OCI-LY1 (cell line): Measurements from ENCODE around the gene GNB5.

Experiments used
- H2AFZ ChIP-seq: fragments of 200-600 bp; sonication (generic), shearing (Covaris generic); 2 replicates; pipeline ENCODE4 v1.6.0; 2014; ENCODE audit warnings: antibody characterized with exemption, mild to moderate bottlenecking, low read length
- H3F3A ChIP-seq: fragments of 200-600 bp; sonication (generic), shearing (Covaris generic); 2 replicates; pipeline ENCODE4 v1.6.0; 2014; ENCODE audit warnings: mild to moderate bottlenecking, antibody characterized with exemption, low read length, moderate library complexity; ENCODE audit not compliant: insufficient read depth
- H3K27ac ChIP-seq: fragments of 200-600 bp; sonication (generic); 2 replicates; pipeline ENCODE4 v1.5.1; 2014; ENCODE audit warnings: low read length, mixed run types, mild to moderate bottlenecking, low read depth; ENCODE audit not compliant: poor library complexity, severe bottlenecking
- H3K27me3 ChIP-seq: fragments of 200-600 bp; sonication (generic); 2 replicates; pipeline ENCODE4 v1.6.0; 2014; ENCODE audit warnings: antibody characterized with exemption, mild to moderate bottlenecking, low read length, moderate library complexity; ENCODE audit not compliant: insufficient read depth
- H3K36me3 ChIP-seq: fragments of 200-600 bp; sonication (generic); 2 replicates; pipeline ENCODE4 v1.6.1; 2014; ENCODE audit warnings: mild to moderate bottlenecking, antibody characterized with exemption, low read length, moderate library complexity, mixed read lengths; ENCODE audit not compliant: insufficient read depth
- H3K4me1 ChIP-seq: fragments of 200-600 bp; sonication (generic); 2 replicates; pipeline ENCODE4 v1.5.1; 2014; ENCODE audit warnings: mild to moderate bottlenecking, low read length, moderate library complexity; ENCODE audit not compliant: insufficient read depth, severe bottlenecking
- H3K4me2 ChIP-seq: fragments of 200-600 bp; sonication (generic), shearing (Covaris generic); 2 replicates; pipeline ENCODE4 v1.6.1; 2014; ENCODE audit warnings: low read length
- H3K4me3 ChIP-seq: fragments of 200-600 bp; sonication (generic); 2 replicates; pipeline ENCODE4 v1.5.1; 2014; ENCODE audit warnings: low read length, low read depth, mild to moderate bottlenecking, mixed read lengths; ENCODE audit not compliant: poor library complexity, severe bottlenecking
- H3K79me2 ChIP-seq: fragments of 200-600 bp; shearing (Covaris generic); 2 replicates; pipeline ENCODE4 v1.6.1; 2016; ENCODE audit warnings: mixed run types, low read length, mixed read lengths; ENCODE audit not compliant: insufficient read depth
- H3K9ac ChIP-seq: fragments of 200-600 bp; sonication (generic), shearing (Covaris generic); 2 replicates; pipeline ENCODE4 v1.6.1; 2014; ENCODE audit warnings: mild to moderate bottlenecking, low read length, mixed read lengths
- H3K9me2 ChIP-seq: fragments of 200-600 bp; sonication (generic), shearing (Covaris generic); 2 replicates; pipeline ENCODE4 v1.6.1; 2014; ENCODE audit warnings: low read depth, mild to moderate bottlenecking, low read length, mixed read lengths
- H3K9me3 ChIP-seq: fragments of 200-600 bp; shearing (Covaris generic); 2 replicates; pipeline ENCODE4 v1.6.1; 2014; ENCODE audit warnings: low read length, mixed read lengths
- H4K20me1 ChIP-seq: fragments of 200-600 bp; sonication (generic), shearing (Covaris generic); 2 replicates; pipeline ENCODE4 v1.6.0; 2016; ENCODE audit warnings: mild to moderate bottlenecking, low read length; ENCODE audit not compliant: insufficient read depth
- CTCF ChIP-seq: fragments of 200-600 bp; sonication (generic), shearing (Covaris generic); IDR thresholded peaks from 2 replicates; pipeline ENCODE4 v1.5.1; 2017; ENCODE audit warnings: mild to moderate bottlenecking, antibody characterized with exemption, low read length, moderate library complexity, mixed read lengths
- EZH2 ChIP-seq: fragments of 200-600 bp; sonication (generic), shearing (Covaris generic); IDR thresholded peaks from 2 replicates; pipeline ENCODE4 v1.8.0; 2017; ENCODE audit warnings: borderline replicate concordance, mixed run types, mild to moderate bottlenecking, antibody characterized with exemption, low read length, moderate library complexity, mixed read lengths

The GNB5 gene

GRCh38 chr15:52107238-52107637, 84.0 kb downstream of the GNB5 start:
- Histone ChIP-seq H3K4me1 (peaks cover 7% of the 10 kb centered on the region), H3F3A (no peaks in the 10 kb centered on the region), H3K9ac (no peak overlapping the region), H3K4me2 (no peak overlapping the region), H3K27me3 (no peaks in the 10 kb centered on the region), H3K4me3 (no peak overlapping the region), H3K9me2 (no peaks in the 10 kb centered on the region), H3K27ac (no peak overlapping the region), H2AFZ (no peak overlapping the region), H4K20me1 (no peaks in the 10 kb centered on the region), H3K79me2 (no peaks in the 10 kb centered on the region), H3K36me3 (no peaks in the 10 kb centered on the region), H3K9me3 (no peaks in the 10 kb centered on the region)
- TF ChIP-seq EZH2 (no peak), CTCF (no peak)

GRCh38 chr15:52106641-52107040, 84.6 kb downstream of the GNB5 start:
- Histone ChIP-seq H3F3A (no peaks in the 10 kb centered on the region), H3K9me2 (no peaks in the 10 kb centered on the region), H3K36me3 (no peaks in the 10 kb centered on the region), H3K9me3 (no peaks in the 10 kb centered on the region), H3K27me3 (no peaks in the 10 kb centered on the region), H3K4me1 (peaks cover 5% of the 10 kb centered on the region), H3K79me2 (no peaks in the 10 kb centered on the region), H4K20me1 (no peaks in the 10 kb centered on the region), H3K4me3 (no peak overlapping the region), H3K9ac (no peak overlapping the region), H3K4me2 (no peak overlapping the region), H3K27ac (no peak overlapping the region), H2AFZ (no peak overlapping the region)
- TF ChIP-seq CTCF (no peak), EZH2 (no peak)

GRCh38 chr15:52105846-52106245, 85.3 kb downstream of the GNB5 start:
- Histone ChIP-seq H3K4me1 (peaks cover 5% of the 10 kb centered on the region), H3K27ac (no peak overlapping the region), H2AFZ (no peak overlapping the region), H3K27me3 (no peaks in the 10 kb centered on the region), H3K4me2 (no peak overlapping the region), H3K79me2 (no peaks in the 10 kb centered on the region), H3K4me3 (no peak overlapping the region), H3K9me2 (no peaks in the 10 kb centered on the region), H3F3A (no peaks in the 10 kb centered on the region), H3K36me3 (no peaks in the 10 kb centered on the region), H3K9me3 (no peaks in the 10 kb centered on the region), H3K9ac (no peak overlapping the region), H4K20me1 (no peaks in the 10 kb centered on the region)
- TF ChIP-seq CTCF (no peak), EZH2 (no peak)
